Vagina (tissue), 2 donors: ENCODE results near the gene HERC4.

Experiments used
- CTCF ChIP-seq, 3 experiments: fragments of 450-650 bp in 2 of 3; fragments of 200-600 bp in 1 of 3; sonication (generic) in 1 of 3; IDR thresholded peaks; one replicate each; pipeline ENCODE4 v1.5.1; 2017 to 2019; ENCODE audit warnings: antibody characterized with exemption in 3 of 3, mild to moderate bottlenecking in 2 of 3, moderate library complexity in 2 of 3
- POLR2A ChIP-seq, 2 donors: fragments of 450-650 bp; IDR thresholded peaks; one replicate each; pipeline ENCODE4 v1.6.1; 2017; ENCODE audit warnings: antibody characterized with exemption in 2 of 2, mild to moderate bottlenecking in 2 of 2, moderate library complexity in 2 of 2
- POLR2AphosphoS5 ChIP-seq, 2 donors: sonication (generic); formaldehyde crosslinking; IDR thresholded peaks; one replicate each; pipeline ENCODE4 v1.9.0; 2017; ENCODE audit warnings: antibody characterized with exemption in 2 of 2, mild to moderate bottlenecking in 2 of 2, low read depth in 1 of 2; ENCODE audit not compliant: insufficient read depth in 1 of 2

GRCh38 chr10:68074031-68074774 lies 880 bp downstream of the HERC4 start:
- no peak for TF ChIP-seq CTCF (IDR thresholded peaks at IDR 0.05)
- no peak for TF ChIP-seq POLR2AphosphoS5 (IDR thresholded peaks at IDR 0.05; ENCODE audit: insufficient read depth in 1 of 2, low read depth in 1 of 2)
- no peak for TF ChIP-seq POLR2A (IDR thresholded peaks at IDR 0.05)
